HG02943 (cell line): ENCODE results near the gene QSOX1.

Experiments
- ATAC-seq: cut with Tn5 transposase; IDR thresholded peaks from one replicate; pipeline ENCODE4 v1.9.1; 2021; ENCODE audit warnings: mild to moderate bottlenecking, low read depth, moderate library complexity; ENCODE audit not compliant: unreplicated experiment

The QSOX1 gene

GRCh38 chr1:180247580-180247979 is 92.9 kb downstream of the QSOX1 start:
- no peak for ATAC-seq

- no peak for ATAC-seq
These were observed 93.5 kb downstream of the QSOX1 start for GRCh38 chr1:180248176-180248575.

- ATAC-seq: no peak
These were observed 94.3 kb downstream of the QSOX1 start for GRCh38 chr1:180248731-180249681.

DNA sequence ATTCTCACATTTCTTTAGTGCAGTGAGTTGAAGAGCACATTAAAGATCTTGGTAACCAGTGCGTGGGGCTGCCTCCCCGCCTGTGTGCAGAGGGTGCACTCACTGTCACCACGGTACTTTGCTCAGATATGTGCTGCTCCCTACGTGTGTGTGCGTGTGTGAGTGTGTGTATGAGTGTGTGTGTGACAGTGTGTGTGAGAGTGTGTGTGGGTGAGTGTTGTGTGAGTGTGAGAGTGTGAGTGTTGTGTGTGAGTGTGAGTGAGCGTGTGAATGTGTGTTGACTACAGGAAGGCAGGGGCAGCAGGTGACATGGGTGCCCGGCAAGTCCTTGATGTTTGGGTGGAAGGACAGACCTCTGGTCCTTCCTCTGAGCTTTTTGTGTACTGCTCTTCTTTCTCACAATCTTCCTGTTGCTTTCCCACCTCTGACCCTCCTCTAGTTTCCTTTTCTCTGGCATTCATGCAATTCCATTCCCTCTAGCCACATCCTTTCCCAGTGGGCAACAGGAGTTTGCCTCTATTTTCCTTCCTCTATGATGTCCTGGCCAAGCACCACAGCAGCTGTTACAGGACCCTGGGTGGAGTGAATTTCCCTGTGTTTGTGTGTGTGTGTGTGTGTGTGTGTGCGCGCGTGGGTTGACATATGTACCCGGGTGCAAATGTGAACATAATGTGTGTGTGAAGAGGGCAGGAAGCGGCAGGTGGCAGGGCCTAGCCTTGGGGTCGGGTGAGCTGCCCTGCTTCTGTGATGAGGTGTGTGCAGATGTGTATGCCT is 95.2 kb downstream of the QSOX1 start:
- no peak for ATAC-seq

GRCh38 chr1:180250499-180250770 is 95.8 kb downstream of the QSOX1 start:
- no peak for ATAC-seq

DNA sequence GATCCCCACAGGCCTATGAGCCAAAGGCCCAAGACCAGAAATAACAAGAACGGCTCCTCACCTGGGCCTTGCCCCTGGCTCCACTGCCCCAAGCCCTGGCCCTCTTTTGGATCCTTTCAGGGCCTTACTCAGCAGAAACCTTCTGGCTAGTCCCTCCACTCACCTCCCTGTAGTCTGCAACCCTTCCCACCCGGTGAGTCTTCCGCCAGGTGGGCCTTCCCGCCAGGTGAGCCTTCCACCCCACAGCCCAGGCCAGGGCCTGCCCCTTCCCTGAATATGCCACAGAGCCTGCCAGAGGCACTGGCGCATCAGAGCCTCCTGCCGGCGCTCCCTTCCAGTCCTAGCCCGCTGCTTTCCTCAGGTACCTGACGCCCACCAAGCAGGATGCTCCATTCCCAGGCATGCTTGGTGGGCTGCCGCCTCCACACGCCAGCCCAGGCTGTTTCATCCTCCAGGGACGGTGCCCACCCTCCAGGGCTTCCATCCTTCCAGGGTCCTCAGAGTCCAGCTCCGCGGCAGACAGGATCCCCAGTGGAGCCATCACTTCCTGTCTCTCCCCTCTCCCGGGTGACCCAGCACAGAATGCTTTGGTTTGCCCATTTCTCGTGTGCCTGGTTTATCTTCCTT is 96.3 kb downstream of the QSOX1 start:
- ATAC-seq: no peak

GRCh38 chr1:180251526-180252305 is 97.0 kb downstream of the QSOX1 start:
- ATAC-seq: no peak

- ATAC-seq: no peak
These were observed 98.2 kb downstream of the QSOX1 start for GRCh38 chr1:180252638-180253536.
